Measurements from ENCODE around the gene GTF2H4. TPM values are rescaled to one million over a fixed set of nuclear protein-coding genes. Genes with fewer than 3 reads are reported as not detected.

The GTF2H4 gene
- total RNA-seq, 1 experiment from 2014 or later = 43.9 TPM

DNA sequence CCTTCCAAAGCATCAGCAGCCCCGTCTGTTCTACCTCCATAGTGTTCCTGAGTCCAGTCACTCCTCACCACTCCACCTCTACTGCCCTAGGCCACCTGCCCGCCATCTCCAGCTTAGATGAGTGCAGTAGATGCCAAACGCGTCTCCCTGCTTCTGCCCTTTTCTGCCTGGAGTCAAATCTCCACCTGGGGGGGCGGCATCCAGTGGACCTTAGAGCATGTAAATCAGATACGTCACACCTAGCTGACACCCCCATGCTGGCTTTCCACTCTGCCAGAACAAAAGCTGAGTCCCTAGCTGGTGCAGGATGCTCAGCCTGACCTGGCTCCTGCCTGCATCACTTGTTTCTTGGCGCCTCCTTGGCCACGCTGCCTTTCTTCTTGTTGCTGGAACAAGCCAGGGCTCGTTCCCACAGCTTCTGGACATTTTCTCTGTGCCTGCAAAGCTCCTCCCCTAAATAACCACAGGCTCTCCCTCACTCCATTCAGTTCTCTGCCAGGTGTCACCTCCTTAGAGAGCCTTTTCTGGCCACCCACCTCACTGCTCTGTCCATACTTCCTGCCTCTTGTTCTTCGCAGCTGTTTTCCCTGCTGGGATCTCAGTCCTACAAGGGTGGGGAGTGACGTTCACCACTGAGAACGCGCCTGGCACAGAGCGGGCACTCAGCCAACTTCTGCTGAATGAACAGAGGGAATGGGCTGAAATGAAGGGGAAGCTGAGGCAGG is 17.9 kb upstream of the GTF2H4 start:
- H4K20me1 ChIP-seq (ENCODE audit: insufficient read depth) = peaks cover 46% of the 10 kb centered on the region
- peaks cover 29% of the 10 kb centered on the region for H3K4me1 ChIP-seq (replicated peaks; ENCODE audit: insufficient read depth)
- no peaks in the 10 kb centered on the region for H3K27me3 ChIP-seq (ENCODE audit: insufficient read depth, low read depth)
- H2AFZ ChIP-seq = no peak overlapping the region
- H3K36me3 ChIP-seq (ENCODE audit: low read depth) = peaks cover 31% of the 10 kb centered on the region
- intact Hi-C loops (cut with micrococcal nuclease; ENCODE audit: unreplicated experiment) = no loop called here
- DNase-seq = no peak
- POLR2A ChIA-PET (ENCODE audit: unreplicated experiment) = interaction anchor here (0.6 kb wide), 1 partner anchor 184 kb away, joined by 5 read pairs; no protein-coding TSS in a partner anchor
- H3K27ac ChIP-seq = no peak overlapping the region
- CTCF ChIA-PET = no interaction called here
- peaks cover 52% of the 10 kb centered on the region for H3K79me2 ChIP-seq (ENCODE audit: low read depth)
- H3F3A ChIP-seq (ENCODE audit: insufficient read depth, low read depth) = peaks cover 23% of the 10 kb centered on the region
- no peaks in the 10 kb centered on the region for H3K9me2 ChIP-seq (ENCODE audit: insufficient read depth)
- no TSS peak for BruUV-seq (replicated peaks)
- no peak overlapping the region for H3K4me3 ChIP-seq
- no peak overlapping the region for H3K4me2 ChIP-seq
- H3K9me3 ChIP-seq (ENCODE audit: insufficient read depth, low read depth) = no peaks in the 10 kb centered on the region
- TF ChIP-seq, protein P1, sequence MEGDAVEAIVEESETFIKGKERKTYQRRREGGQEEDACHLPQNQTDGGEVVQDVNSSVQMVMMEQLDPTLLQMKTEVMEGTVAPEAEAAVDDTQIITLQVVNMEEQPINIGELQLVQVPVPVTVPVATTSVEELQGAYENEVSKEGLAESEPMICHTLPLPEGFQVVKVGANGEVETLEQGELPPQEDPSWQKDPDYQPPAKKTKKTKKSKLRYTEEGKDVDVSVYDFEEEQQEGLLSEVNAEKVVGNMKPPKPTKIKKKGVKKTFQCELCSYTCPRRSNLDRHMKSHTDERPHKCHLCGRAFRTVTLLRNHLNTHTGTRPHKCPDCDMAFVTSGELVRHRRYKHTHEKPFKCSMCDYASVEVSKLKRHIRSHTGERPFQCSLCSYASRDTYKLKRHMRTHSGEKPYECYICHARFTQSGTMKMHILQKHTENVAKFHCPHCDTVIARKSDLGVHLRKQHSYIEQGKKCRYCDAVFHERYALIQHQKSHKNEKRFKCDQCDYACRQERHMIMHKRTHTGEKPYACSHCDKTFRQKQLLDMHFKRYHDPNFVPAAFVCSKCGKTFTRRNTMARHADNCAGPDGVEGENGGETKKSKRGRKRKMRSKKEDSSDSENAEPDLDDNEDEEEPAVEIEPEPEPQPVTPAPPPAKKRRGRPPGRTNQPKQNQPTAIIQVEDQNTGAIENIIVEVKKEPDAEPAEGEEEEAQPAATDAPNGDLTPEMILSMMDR (conservative IDR thresholded peaks at IDR 0.05) = no peak
- TF ChIP-seq EZH2 (IDR thresholded peaks at IDR 0.05; ENCODE audit: low read depth) = no peak

DNA sequence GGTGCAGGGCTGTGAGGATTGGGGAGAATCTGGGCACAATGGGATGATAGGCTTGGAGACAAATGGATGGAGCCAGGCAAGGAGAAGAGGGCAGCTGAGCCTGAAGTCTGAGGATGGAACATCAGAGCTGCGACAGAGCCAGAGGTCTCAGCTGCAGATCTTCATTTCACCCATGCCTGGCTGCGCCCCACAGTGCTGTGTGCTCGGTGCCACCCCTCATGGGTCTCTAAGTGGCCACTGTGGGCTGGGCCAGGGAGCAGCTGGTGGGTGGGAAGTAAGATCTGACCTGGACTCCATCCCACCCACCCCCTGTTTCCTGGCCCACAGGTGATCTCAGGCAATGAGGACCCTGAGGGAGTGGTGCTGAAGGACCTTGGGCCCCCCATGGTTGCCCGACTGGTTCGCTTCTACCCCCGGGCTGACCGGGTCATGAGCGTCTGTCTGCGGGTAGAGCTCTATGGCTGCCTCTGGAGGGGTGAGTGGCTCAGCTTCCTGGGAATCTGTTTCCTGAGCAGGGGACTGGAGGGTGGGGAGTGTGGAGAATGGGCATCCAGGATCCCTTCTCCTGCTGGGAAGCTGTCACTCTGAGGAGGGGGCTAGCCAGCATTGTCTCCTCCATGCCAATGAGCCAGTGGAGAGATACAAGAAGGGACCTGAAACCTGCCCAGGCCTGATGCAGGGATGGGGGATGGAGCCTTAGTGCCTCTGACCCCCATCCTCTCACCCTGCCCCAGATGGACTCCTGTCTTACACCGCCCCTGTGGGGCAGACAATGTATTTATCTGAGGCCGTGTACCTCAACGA is 17.2 kb upstream of the GTF2H4 start:
- no TSS peak for BruUV-seq (replicated peaks)
- DNase-seq = no peak
- Histone ChIP-seq H2AFZ (no peak overlapping the region), H3K36me3 (ENCODE audit: low read depth) (peaks cover 36% of the 10 kb centered on the region), H3K27me3 (ENCODE audit: insufficient read depth, low read depth) (no peaks in the 10 kb centered on the region), H3K79me2 (ENCODE audit: low read depth) (peaks cover 45% of the 10 kb centered on the region), H3K27ac (no peak overlapping the region), H4K20me1 (ENCODE audit: insufficient read depth) (peaks cover 46% of the 10 kb centered on the region), H3K4me1 (replicated peaks; ENCODE audit: insufficient read depth) (peaks cover 21% of the 10 kb centered on the region), H3K9me3 (ENCODE audit: insufficient read depth, low read depth) (no peaks in the 10 kb centered on the region), H3K4me3 (no peak overlapping the region), H3F3A (ENCODE audit: insufficient read depth, low read depth) (peaks cover 15% of the 10 kb centered on the region), H3K4me2 (no peak overlapping the region), H3K9me2 (ENCODE audit: insufficient read depth) (no peaks in the 10 kb centered on the region)
- POLR2A ChIA-PET (ENCODE audit: unreplicated experiment) = no interaction called here
- intact Hi-C loops (cut with micrococcal nuclease; ENCODE audit: unreplicated experiment) = no loop called here
- CTCF ChIA-PET = no interaction called here
- no peak for TF ChIP-seq EZH2 (IDR thresholded peaks at IDR 0.05; ENCODE audit: low read depth)
- TF ChIP-seq, protein P1 (conservative IDR thresholded peaks at IDR 0.05) = no peak

DNA sequence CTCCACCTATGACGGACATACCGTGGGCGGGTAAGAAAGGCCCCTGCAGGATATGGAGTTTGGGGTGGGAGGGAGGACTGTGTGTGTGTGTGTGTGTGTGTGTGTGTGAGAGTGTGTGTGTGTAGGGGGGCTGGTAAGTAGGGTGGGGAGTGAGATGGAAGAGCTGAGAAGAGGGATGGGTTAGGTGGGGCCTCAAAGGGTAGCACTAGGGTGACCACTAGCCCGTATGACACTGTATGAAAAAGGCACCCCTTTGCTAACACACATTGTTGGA is 16.6 kb upstream of the GTF2H4 start:
- no peak for TF ChIP-seq EZH2 (IDR thresholded peaks at IDR 0.05; ENCODE audit: low read depth)
- TF ChIP-seq, protein P1 (conservative IDR thresholded peaks at IDR 0.05) = no peak
- Histone ChIP-seq H3K9me2 (ENCODE audit: insufficient read depth) (no peaks in the 10 kb centered on the region), H3F3A (ENCODE audit: insufficient read depth, low read depth) (peaks cover 10% of the 10 kb centered on the region), H4K20me1 (ENCODE audit: insufficient read depth) (peaks cover 44% of the 10 kb centered on the region), H3K4me1 (replicated peaks; ENCODE audit: insufficient read depth) (peaks cover 18% of the 10 kb centered on the region), H2AFZ (no peak overlapping the region), H3K36me3 (ENCODE audit: low read depth) (peaks cover 40% of the 10 kb centered on the region), H3K79me2 (ENCODE audit: low read depth) (peaks cover 40% of the 10 kb centered on the region), H3K9me3 (ENCODE audit: insufficient read depth, low read depth) (no peaks in the 10 kb centered on the region), H3K4me3 (no peak overlapping the region), H3K27me3 (ENCODE audit: insufficient read depth, low read depth) (no peaks in the 10 kb centered on the region), H3K27ac (no peak overlapping the region), H3K4me2 (no peak overlapping the region)
- ChIA-PET CTCF (no interaction called here), POLR2A (ENCODE audit: unreplicated experiment) (no interaction called here)
- DNase-seq = no peak
- BruUV-seq (replicated peaks) = no TSS peak
- intact Hi-C loops (cut with micrococcal nuclease; ENCODE audit: unreplicated experiment) = no loop called here

All from PC-9 (cell line).